GM23248 (cell line): ENCODE data around the gene TADA3. TPM values are rescaled to one million over a fixed set of nuclear protein-coding genes. Genes with fewer than 3 reads are reported as not detected.
A peak's percentile ranks its signal among the peaks of the same experiment; 100 is the strongest.

ENCODE experiments used
- DNase-seq: peaks from one replicate; pipeline ENCODE4 v3.0.0-alpha.2; 2015
- H2AFZ ChIP-seq: fragments of 200-600 bp; sonication (generic); 2 replicates; pipeline ENCODE4 v1.6.1; 2016; ENCODE audit warnings: antibody characterized with exemption
- H3F3A ChIP-seq: fragments of 200-600 bp; sonication (generic); 2 replicates; pipeline ENCODE4 v1.6.1; 2016; ENCODE audit warnings: mild to moderate bottlenecking, antibody characterized with exemption, mixed run types; ENCODE audit not compliant: insufficient read depth
- H3K27ac ChIP-seq: fragments of 200-600 bp; sonication (generic); 2 replicates; pipeline ENCODE4 v1.5.1; 2016; ENCODE audit warnings: mild to moderate bottlenecking
- H3K27me3 ChIP-seq: fragments of 200-600 bp; sonication (generic); replicated peaks from 2 replicates; pipeline ENCODE4 v1.6.1; 2016; ENCODE audit warnings: mild to moderate bottlenecking; ENCODE audit not compliant: insufficient read depth
- H3K36me3 ChIP-seq: fragments of 200-600 bp; sonication (generic); 2 replicates; pipeline ENCODE4 v1.6.1; 2016; ENCODE audit warnings: low read depth, mild to moderate bottlenecking
- H3K4me1 ChIP-seq: fragments of 200-600 bp; sonication (generic); 2 replicates; pipeline ENCODE4 v1.6.1; 2016; ENCODE audit warnings: mild to moderate bottlenecking; ENCODE audit not compliant: insufficient read depth
- H3K4me2 ChIP-seq: fragments of 200-600 bp; sonication (generic); one replicate; pipeline ENCODE4 v1.6.1; 2016; ENCODE audit warnings: mild to moderate bottlenecking; ENCODE audit not compliant: unreplicated experiment
- H3K4me3 ChIP-seq: fragments of 200-600 bp; sonication (generic); 2 replicates; pipeline ENCODE4 v1.5.1; 2016; ENCODE audit warnings: mild to moderate bottlenecking
- H3K79me2 ChIP-seq: fragments of 200-600 bp; sonication (generic); 2 replicates; pipeline ENCODE4 v1.6.1; 2016; ENCODE audit warnings: mild to moderate bottlenecking; ENCODE audit not compliant: insufficient read depth
- H3K9ac ChIP-seq: fragments of 200-600 bp; sonication (generic); 2 replicates; pipeline ENCODE4 v1.6.1; 2016; ENCODE audit warnings: mild to moderate bottlenecking
- H3K9me2 ChIP-seq: fragments of 200-600 bp; sonication (generic); 2 replicates; pipeline ENCODE4 v1.6.1; 2016; ENCODE audit warnings: mixed run types, mild to moderate bottlenecking, moderate library complexity; ENCODE audit not compliant: insufficient read depth
- H3K9me3 ChIP-seq: fragments of 200-600 bp; sonication (generic); one replicate; pipeline ENCODE4 v1.6.1; 2017; ENCODE audit warnings: low read depth
- H4K20me1 ChIP-seq: fragments of 200-600 bp; sonication (generic); 2 replicates; pipeline ENCODE4 v1.6.0; 2016; ENCODE audit not compliant: insufficient read depth
- EZH2 ChIP-seq: fragments of 200-600 bp; sonication (generic); IDR thresholded peaks from 2 replicates; pipeline ENCODE4 v1.6.1; 2018; ENCODE audit warnings: antibody characterized with exemption, mild to moderate bottlenecking; ENCODE audit not compliant: insufficient read depth, poor library complexity, severe bottlenecking
- EZH2phosphoT487 ChIP-seq: fragments of 200-600 bp; sonication (generic); IDR thresholded peaks from 2 replicates; pipeline ENCODE4 v1.6.1; 2018; ENCODE audit warnings: antibody characterized with exemption, moderate library complexity, mild to moderate bottlenecking, low read depth; ENCODE audit not compliant: insufficient read depth
- WGBS, 2 experiments: methylation state at CpG; one replicate each; pipeline ENCODE4 v1.1.6; 2015 to 2017; ENCODE audit warnings: low lambda C conversion rate in 2 of 2, low coverage in 1 of 2; ENCODE audit errors: missing lambda C conversion rate in 2 of 2; 5-methylcytosine and 5-hydroxymethylcytosine counted together
- in situ Hi-C: fragments of 300-500 bp; cut with MboI; formaldehyde crosslinking; loops from 2 replicates; pipeline ENCODE4 v1.15.0; 2020
- polyA plus RNA-seq: library from polyadenylated mRNA; unstranded; fragments of >200 nt; fragmentation: Nextera tagmentation; extraction: Ambion mirVana; gene quantifications from 2 replicates; pipeline ENCODE4 v1.2.1, GENCODE V29; 2016
- total RNA-seq: library from RNA; depleted of rRNA; stranded (reverse); fragments of >200 nt; shearing (Covaris generic); gene quantifications from 2 replicates; pipeline ENCODE4 v1.2.3, GENCODE V29; 2014

The TADA3 gene
- total and polyA plus RNA-seq, 2 experiments from 2014 or later, result 85.1 to 135 TPM

DNA sequence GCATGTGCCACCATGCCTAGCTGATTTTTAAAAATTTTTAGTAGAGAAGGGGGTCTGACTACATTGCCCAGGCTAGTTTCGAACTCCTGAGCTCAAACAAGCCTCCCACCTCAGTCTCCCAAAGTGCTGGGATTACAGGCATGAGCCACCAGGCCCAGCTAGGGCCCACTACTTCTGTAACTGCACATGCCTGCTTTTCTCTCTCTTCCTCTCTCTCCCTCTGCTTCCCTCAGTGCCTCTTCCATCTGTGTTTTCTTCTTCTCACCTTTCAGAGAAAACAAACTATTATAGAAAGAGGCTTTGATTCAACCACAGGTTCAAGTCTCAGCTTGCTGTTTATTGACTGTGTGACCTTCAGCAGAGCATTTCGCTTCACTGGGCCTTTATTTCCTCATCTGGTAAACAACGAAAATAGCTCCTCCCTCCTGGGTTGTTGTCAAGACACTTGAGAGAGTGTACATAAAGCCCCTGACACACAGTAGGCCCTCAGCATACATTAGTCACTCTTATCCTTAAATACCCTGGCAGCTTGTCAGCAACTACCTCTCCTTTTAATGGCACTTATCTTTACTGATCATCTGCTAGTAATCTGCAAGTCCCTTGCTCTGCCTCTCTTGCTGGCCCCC lies 10.2 kb downstream of the TADA3 start:
- DNase-seq, result no peak
- TF ChIP-seq EZH2 (no peak), EZH2phosphoT487 (no peak)
- Histone ChIP-seq H3K36me3 (peaks cover 31% of the 10 kb centered on the region), H3K79me2 (no peaks in the 10 kb centered on the region), H3K9ac (no peak overlapping the region), H3K4me3 (no peak overlapping the region), H3K4me2 (no peak overlapping the region), H3K4me1 (peaks cover 21% of the 10 kb centered on the region), H3K27ac (no peak overlapping the region), H3K9me3 (no peaks in the 10 kb centered on the region), H3F3A (peaks cover 37% of the 10 kb centered on the region), H3K9me2 (no peaks in the 10 kb centered on the region), H4K20me1 (no peaks in the 10 kb centered on the region), H3K27me3 (no peaks in the 10 kb centered on the region), H2AFZ (no peak overlapping the region)
- 80 to 81% methylated on average over 3 of the region's 3 CpGs for WGBS, 2 experiments
- in situ Hi-C loops, result no loop called here

DNA sequence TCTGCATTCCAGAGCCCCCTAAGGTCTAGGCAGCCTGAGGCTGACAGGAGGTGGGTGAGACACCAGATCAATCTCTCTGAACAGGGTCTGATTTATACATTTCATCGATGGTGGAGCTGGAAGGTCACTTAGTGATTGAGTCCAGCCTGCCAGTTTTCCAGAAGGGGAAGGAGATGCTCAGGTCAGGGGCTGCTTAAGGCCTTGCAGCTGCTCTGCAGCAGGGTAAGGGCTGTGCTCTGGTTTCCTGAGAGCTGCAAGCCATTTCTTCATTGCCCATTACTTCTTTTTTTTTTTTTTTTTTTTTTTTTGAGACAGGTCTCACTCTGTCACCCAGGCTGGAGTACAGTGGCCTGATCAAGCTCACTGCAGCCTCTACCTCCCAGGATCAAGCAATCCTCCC lies 10.7 kb downstream of the TADA3 start:
- Histone ChIP-seq H3K27me3 (no peaks in the 10 kb centered on the region), H3K4me3 (no peak overlapping the region), H2AFZ (no peak overlapping the region), H3K4me1 (peaks cover 23% of the 10 kb centered on the region), H3K9me2 (no peaks in the 10 kb centered on the region), H3F3A (peaks cover 38% of the 10 kb centered on the region), H3K9me3 (no peaks in the 10 kb centered on the region), H3K27ac (no peak overlapping the region), H3K4me2 (no peak overlapping the region), H4K20me1 (no peaks in the 10 kb centered on the region), H3K36me3 (peaks cover 27% of the 10 kb centered on the region), H3K9ac (no peak overlapping the region), H3K79me2 (no peaks in the 10 kb centered on the region)
- no peak for DNase-seq
- TF ChIP-seq EZH2phosphoT487, result no peak
- no peak for TF ChIP-seq EZH2
- 93 to 100% methylated on average over 1 of the region's 1 CpG for WGBS, 2 experiments
- in situ Hi-C loops, result no loop called here

DNA sequence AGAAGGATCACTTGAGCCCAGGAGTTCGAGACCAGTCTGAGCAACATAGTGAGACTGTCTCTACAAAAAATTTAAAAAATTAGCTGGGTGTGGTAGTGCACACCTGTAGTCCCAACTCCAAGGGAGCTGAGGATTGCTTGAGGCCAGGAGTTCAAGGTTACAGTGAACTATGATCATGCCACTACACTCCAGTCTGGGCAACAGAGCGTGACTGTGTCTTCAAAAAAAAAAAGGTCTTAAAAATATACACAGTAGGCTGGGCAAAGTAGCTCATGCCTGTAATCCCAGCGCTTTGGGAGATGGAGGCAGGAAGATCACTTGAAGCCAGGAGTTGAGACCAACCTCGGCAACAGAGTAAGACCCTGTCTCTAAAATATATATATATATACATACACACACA lies 11.4 kb downstream of the TADA3 start:
- Histone ChIP-seq H3K9me2 (no peaks in the 10 kb centered on the region), H3K27me3 (no peaks in the 10 kb centered on the region), H2AFZ (no peak overlapping the region), H3K4me1 (peaks cover 23% of the 10 kb centered on the region), H3K36me3 (peaks cover 22% of the 10 kb centered on the region; the same call in 1 of the 2 replicates), H3F3A (peaks cover 38% of the 10 kb centered on the region), H3K9ac (no peak overlapping the region), H3K27ac (peak overlapping the region; percentile 10; the same call in 1 of the 2 replicates), H3K4me2 (no peak overlapping the region), H3K9me3 (no peaks in the 10 kb centered on the region), H4K20me1 (no peaks in the 10 kb centered on the region), H3K4me3 (no peak overlapping the region), H3K79me2 (no peaks in the 10 kb centered on the region)
- in situ Hi-C loops, result no loop called here
- no peak for DNase-seq
- TF ChIP-seq EZH2 (no peak), EZH2phosphoT487 (no peak)
- 96% methylated on average over 4 of the region's 4 CpGs for WGBS, 2 experiments

DNA sequence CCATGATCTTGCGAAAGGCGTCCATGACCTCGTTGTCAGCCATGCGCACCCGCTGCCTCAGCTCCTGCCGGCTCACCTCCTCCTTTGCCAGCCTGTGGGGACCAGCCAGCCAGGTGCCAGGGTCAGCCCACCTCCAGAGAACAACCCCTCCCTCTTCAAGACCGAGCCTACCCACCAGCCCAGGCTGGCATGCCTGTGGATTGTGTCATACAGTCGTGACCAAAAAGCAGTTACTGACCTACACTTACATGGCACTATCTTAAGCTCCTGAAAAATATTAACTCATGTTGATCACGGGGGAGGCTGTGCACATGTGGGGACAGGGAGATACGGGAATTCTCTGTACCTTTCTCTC lies 11.8 kb downstream of the TADA3 start:
- Histone ChIP-seq H3K27me3 (no peaks in the 10 kb centered on the region), H3K36me3 (peaks cover 21% of the 10 kb centered on the region; the same call in 1 of the 2 replicates), H3K4me2 (no peak overlapping the region), H3K9me2 (no peaks in the 10 kb centered on the region), H3K4me1 (peaks cover 23% of the 10 kb centered on the region), H4K20me1 (no peaks in the 10 kb centered on the region), H3K4me3 (no peak overlapping the region), H3K79me2 (no peaks in the 10 kb centered on the region), H3K27ac (0 out of 2 replicates have a peak overlapping the region, but pooled peaks have one; percentile 10), H3K9me3 (no peaks in the 10 kb centered on the region), H3K9ac (no peak overlapping the region), H2AFZ (no peak overlapping the region), H3F3A (peaks cover 38% of the 10 kb centered on the region)
- TF ChIP-seq EZH2 (no peak), EZH2phosphoT487 (no peak)
- in situ Hi-C loops, result no loop called here
- no peak for DNase-seq
- 85% methylated on average over 7 to 10 of the region's 10 CpGs for WGBS, 2 experiments
